Endodermal cell (in vitro differentiated cells): Measurements from ENCODE around the gene TNKS1BP1. TPM values are rescaled to one million over a fixed set of nuclear protein-coding genes. Genes with fewer than 3 reads are reported as not detected.

Source experiments
- DNase-seq: peaks from one replicate; pipeline ENCODE4 v3.0.0-alpha.2; 2017
- H3K27ac ChIP-seq: 2 replicates; pipeline ENCODE4 v1.5.1; 2013; ENCODE audit warnings: mild to moderate bottlenecking, low read depth, low read length, moderate library complexity
- H3K27me3 ChIP-seq: 2 replicates; pipeline ENCODE4 v1.6.1; 2013; ENCODE audit warnings: mild to moderate bottlenecking, low read length, moderate library complexity; ENCODE audit not compliant: insufficient read depth, control insufficient read depth, poor library complexity, severe bottlenecking
- H3K36me3 ChIP-seq: 2 replicates; pipeline ENCODE4 v1.7.0; 2013; ENCODE audit warnings: mild to moderate bottlenecking, low read length, moderate library complexity; ENCODE audit not compliant: control insufficient read depth, insufficient read depth
- H3K4me1 ChIP-seq: one replicate; pipeline ENCODE4 v1.7.0; 2013; ENCODE audit warnings: low read length; ENCODE audit not compliant: control insufficient read depth, insufficient read depth
- H3K4me3 ChIP-seq: 2 replicates; pipeline ENCODE4 v1.5.1; 2013; ENCODE audit warnings: mild to moderate bottlenecking, low read length, moderate library complexity
- H3K9ac ChIP-seq: 2 replicates; pipeline ENCODE4 v1.6.1; 2013; ENCODE audit warnings: mild to moderate bottlenecking, low read length, moderate library complexity; ENCODE audit not compliant: poor library complexity, severe bottlenecking; ENCODE audit errors: extremely low read depth
- H3K9me3 ChIP-seq: 2 replicates; pipeline ENCODE4 v1.6.1; 2013; ENCODE audit warnings: mild to moderate bottlenecking, low read length, moderate library complexity; ENCODE audit not compliant: control insufficient read depth
- H3K27ac Mint-ChIP-seq: 2 replicates; pipeline ENCODE4 v1.8.0; 2020; ENCODE audit warnings: mixed read lengths
- H3K27me3 Mint-ChIP-seq: 2 replicates; pipeline ENCODE4 v1.8.0; 2021; ENCODE audit warnings: mild to moderate bottlenecking, mixed read lengths; ENCODE audit not compliant: insufficient read depth
- H3K36me3 Mint-ChIP-seq: 2 replicates; pipeline ENCODE4 v1.8.0; 2020; ENCODE audit warnings: low read depth, mixed read lengths
- H3K4me1 Mint-ChIP-seq: 2 replicates; pipeline ENCODE4 v1.8.0; 2020; ENCODE audit warnings: mixed read lengths
- H3K4me3 Mint-ChIP-seq: 2 replicates; pipeline ENCODE4 v1.8.0; 2020; ENCODE audit warnings: mild to moderate bottlenecking, moderate library complexity, mixed read lengths
- H3K9me3 Mint-ChIP-seq: 2 replicates; pipeline ENCODE4 v1.8.0; 2020; ENCODE audit warnings: mild to moderate bottlenecking, mixed read lengths
- CTCF ChIP-seq: fragments of 200-600 bp; sonication (generic); conservative IDR thresholded peaks from 2 replicates; pipeline ENCODE4 v1.5.0; 2021; ENCODE audit warnings: antibody characterized with exemption, mild to moderate bottlenecking
- WGBS, 2 experiments: methylation state at CpG; one replicate each; pipeline versions ENCODE4 v1.1.5 to v1.1.7; 2013; ENCODE audit warnings: missing lambda C conversion rate in 2 of 2, mixed read lengths in 1 of 2; ENCODE audit not compliant: insufficient coverage in 1 of 2, insufficient read length in 1 of 2; 5-methylcytosine and 5-hydroxymethylcytosine counted together
- total RNA-seq, 2 donors: library from RNA; stranded (reverse); fragmentation: NEBNext Ultra II Directional in 1 of 2; extraction: Animal tissue kit (Norgen Biotek cat#: 25700) in 1 of 2; gene quantifications; 2 replicates in 1 of 2; 3 replicates in 1 of 2; pipeline ENCODE4 v1.2.1, GENCODE V29; 2021

Gene TNKS1BP1
- total RNA-seq, 2 donors from 2014 or later: 60.4 to 73.8 TPM

GRCh38 chr11:57274904-57275498, 49.8 kb downstream of the TNKS1BP1 start:
- H3K27ac Mint-ChIP-seq: no peak overlapping the region
- H3K9me3 ChIP-seq: no peaks in the 10 kb centered on the region
- peaks cover 12% of the 10 kb centered on the region for H3K27me3 ChIP-seq
- H3K36me3 Mint-ChIP-seq: no peaks in the 10 kb centered on the region
- TF ChIP-seq CTCF: no peak
- no peak overlapping the region for H3K27ac ChIP-seq
- no peak overlapping the region for H3K9ac ChIP-seq
- H3K4me3 ChIP-seq: no peak overlapping the region
- H3K4me1 ChIP-seq: no peaks in the 10 kb centered on the region
- WGBS, 2 experiments: 86% methylated on average over 1 of the region's 1 CpG; no CpG with 5 or more reads in 1 of the 2 experiments
- H3K4me3 Mint-ChIP-seq: no peak overlapping the region
- peaks cover 6% of the 10 kb centered on the region for H3K4me1 Mint-ChIP-seq
- no peak for DNase-seq
- H3K27me3 Mint-ChIP-seq: peaks cover 9% of the 10 kb centered on the region
- H3K36me3 ChIP-seq: no peaks in the 10 kb centered on the region
- peaks cover 5% of the 10 kb centered on the region for H3K9me3 Mint-ChIP-seq

GRCh38 chr11:57273448-57274058, 51.2 kb downstream of the TNKS1BP1 start:
- no peaks in the 10 kb centered on the region for H3K36me3 Mint-ChIP-seq
- Histone ChIP-seq H3K27me3 (peaks cover 12% of the 10 kb centered on the region), H3K36me3 (no peaks in the 10 kb centered on the region), H3K4me3 (no peak overlapping the region), H3K9ac (no peak overlapping the region), H3K27ac (no peak overlapping the region), H3K9me3 (no peaks in the 10 kb centered on the region), H3K4me1 (no peaks in the 10 kb centered on the region)
- DNase-seq: no peak
- peaks cover 9% of the 10 kb centered on the region for H3K27me3 Mint-ChIP-seq
- H3K4me3 Mint-ChIP-seq: no peak overlapping the region
- H3K27ac Mint-ChIP-seq: no peak overlapping the region
- 88 to 96% methylated on average over 4 of the region's 4 CpGs for WGBS, 2 experiments
- peaks cover 5% of the 10 kb centered on the region for H3K9me3 Mint-ChIP-seq
- TF ChIP-seq CTCF: no peak
- H3K4me1 Mint-ChIP-seq: peaks cover 6% of the 10 kb centered on the region

GRCh38 chr11:57269571-57270021, 55.2 kb downstream of the TNKS1BP1 start:
- no peak overlapping the region for H3K4me3 Mint-ChIP-seq
- Histone ChIP-seq H3K9ac (no peak overlapping the region), H3K4me1 (no peaks in the 10 kb centered on the region), H3K9me3 (peaks cover 23% of the 10 kb centered on the region), H3K36me3 (no peaks in the 10 kb centered on the region), H3K27me3 (no peaks in the 10 kb centered on the region), H3K27ac (no peak overlapping the region), H3K4me3 (no peak overlapping the region)
- H3K4me1 Mint-ChIP-seq: no peaks in the 10 kb centered on the region
- no peak for DNase-seq
- H3K9me3 Mint-ChIP-seq: peaks cover 27% of the 10 kb centered on the region
- no peak overlapping the region for H3K27ac Mint-ChIP-seq
- WGBS, 2 experiments: 68% methylated on average over 3 of the region's 3 CpGs; no CpG with 5 or more reads in 1 of the 2 experiments
- no peak for TF ChIP-seq CTCF
- no peaks in the 10 kb centered on the region for H3K36me3 Mint-ChIP-seq
- no peaks in the 10 kb centered on the region for H3K27me3 Mint-ChIP-seq
